SU-DHL-6 (cell line): ENCODE results near the gene THSD4.

Source experiments
- CTCF ChIP-seq: fragments of 200-600 bp; sonication (generic); IDR thresholded peaks from one replicate; pipeline ENCODE4 v1.5.1; 2017; ENCODE audit warnings: antibody characterized with exemption, mild to moderate bottlenecking, low read length, moderate library complexity; ENCODE audit not compliant: insufficient read depth, poor library complexity, severe bottlenecking
- EZH2phosphoT487 ChIP-seq: fragments of 200-600 bp; sonication (generic), shearing (Covaris generic); conservative IDR thresholded peaks from 2 replicates; pipeline ENCODE4 v1.6.1; 2018; ENCODE audit warnings: mild to moderate bottlenecking, antibody characterized with exemption, low read length, moderate library complexity, mixed read lengths

GRCh38 chr15:71128939-71129562 is 13.8 kb downstream of the THSD4 start:
- TF ChIP-seq CTCF (no peak), EZH2phosphoT487 (no peak)
